SK-N-SH (cell line): Measurements from ENCODE around the gene HSPA1L. TPM values are rescaled to one million over a fixed set of nuclear protein-coding genes. Genes with fewer than 3 reads are reported as not detected.
A peak's percentile ranks its signal among the peaks of the same experiment; 100 is the strongest.

Experiments used
- CTCF ChIP-seq: fragments of 200-600 bp; sonication (generic); IDR thresholded peaks from 2 replicates; pipeline ENCODE4 v1.6.1; 2017; ENCODE audit warnings: antibody characterized with exemption, mild to moderate bottlenecking, moderate library complexity
- ELF1 ChIP-seq: IDR thresholded peaks from 2 replicates; pipeline ENCODE4 v1.4.0; 2012
- EP300 ChIP-seq, 2 experiments: IDR thresholded peaks; 2 replicates each; pipeline versions ENCODE4 v1.4.0 to v1.6.1; 2012; ENCODE audit warnings: borderline replicate concordance in 1 of 2, low read depth in 1 of 2, low read length in 1 of 2
- EZH2phosphoT487 ChIP-seq: fragments of 200-600 bp; sonication (generic); IDR thresholded peaks from 2 replicates; pipeline ENCODE4 v1.6.1; 2017; ENCODE audit warnings: low read depth, mixed run types, mild to moderate bottlenecking, antibody characterized with exemption, moderate library complexity, borderline replicate concordance
- FOSL2 ChIP-seq: IDR thresholded peaks from 2 replicates; pipeline ENCODE4 v1.4.0; 2012; ENCODE audit warnings: low read depth, mild to moderate bottlenecking, moderate library complexity, borderline replicate concordance
- JUND ChIP-seq: IDR thresholded peaks from 2 replicates; pipeline ENCODE4 v1.4.0; 2012
- MAX ChIP-seq: IDR thresholded peaks from 2 replicates; pipeline ENCODE4 v1.4.0; 2012; ENCODE audit warnings: low read depth
- MXI1 ChIP-seq: IDR thresholded peaks from 2 replicates; pipeline ENCODE4 v1.6.1; 2012; ENCODE audit warnings: mild to moderate bottlenecking, low read depth, low read length, improper control_type of control experiment
- NFIC ChIP-seq: IDR thresholded peaks from 2 replicates; pipeline ENCODE4 v1.4.0; 2012; ENCODE audit warnings: borderline replicate concordance
- RCOR1 ChIP-seq: fragments of 150-350 bp; IDR thresholded peaks from 2 replicates; pipeline ENCODE4 v1.6.1; 2017; ENCODE audit warnings: antibody characterized with exemption, low read length
- RFX5 ChIP-seq: IDR thresholded peaks from 2 replicates; pipeline ENCODE4 v1.6.1; 2012; ENCODE audit warnings: mild to moderate bottlenecking, improper control_type of control experiment, low read length
- RXRA ChIP-seq: IDR thresholded peaks from 2 replicates; pipeline ENCODE4 v1.4.0; 2012; ENCODE audit warnings: low read depth, mild to moderate bottlenecking, borderline replicate concordance
- USF1 ChIP-seq: IDR thresholded peaks from 2 replicates; pipeline ENCODE4 v1.4.0; 2012; ENCODE audit warnings: low read depth, borderline replicate concordance
- YY1 ChIP-seq: IDR thresholded peaks from 2 replicates; pipeline ENCODE4 v1.4.0; 2012; ENCODE audit warnings: low read depth, mild to moderate bottlenecking
- polyA plus RNA-seq, 3 experiments: library from polyadenylated mRNA; depleted of rRNA; stranded (reverse); fragments of >200 nt; gene quantifications; 2 replicates each; pipeline ENCODE4 v1.2.3, GENCODE V29; 2012
- TF ChIP-seq, protein P1 (sequence below): IDR thresholded peaks from 2 replicates; pipeline ENCODE4 v1.6.1; 2012; ENCODE audit warnings: mild to moderate bottlenecking, low read depth, low read length, moderate library complexity
- TF ChIP-seq, protein P2 (sequence below): IDR thresholded peaks from 2 replicates; pipeline ENCODE4; 2012

The HSPA1L gene
- polyA plus RNA-seq, 1 of the 3 experiments (the other 2 are of a cell fraction) = 0.69 TPM

- TF ChIP-seq, protein P1, sequence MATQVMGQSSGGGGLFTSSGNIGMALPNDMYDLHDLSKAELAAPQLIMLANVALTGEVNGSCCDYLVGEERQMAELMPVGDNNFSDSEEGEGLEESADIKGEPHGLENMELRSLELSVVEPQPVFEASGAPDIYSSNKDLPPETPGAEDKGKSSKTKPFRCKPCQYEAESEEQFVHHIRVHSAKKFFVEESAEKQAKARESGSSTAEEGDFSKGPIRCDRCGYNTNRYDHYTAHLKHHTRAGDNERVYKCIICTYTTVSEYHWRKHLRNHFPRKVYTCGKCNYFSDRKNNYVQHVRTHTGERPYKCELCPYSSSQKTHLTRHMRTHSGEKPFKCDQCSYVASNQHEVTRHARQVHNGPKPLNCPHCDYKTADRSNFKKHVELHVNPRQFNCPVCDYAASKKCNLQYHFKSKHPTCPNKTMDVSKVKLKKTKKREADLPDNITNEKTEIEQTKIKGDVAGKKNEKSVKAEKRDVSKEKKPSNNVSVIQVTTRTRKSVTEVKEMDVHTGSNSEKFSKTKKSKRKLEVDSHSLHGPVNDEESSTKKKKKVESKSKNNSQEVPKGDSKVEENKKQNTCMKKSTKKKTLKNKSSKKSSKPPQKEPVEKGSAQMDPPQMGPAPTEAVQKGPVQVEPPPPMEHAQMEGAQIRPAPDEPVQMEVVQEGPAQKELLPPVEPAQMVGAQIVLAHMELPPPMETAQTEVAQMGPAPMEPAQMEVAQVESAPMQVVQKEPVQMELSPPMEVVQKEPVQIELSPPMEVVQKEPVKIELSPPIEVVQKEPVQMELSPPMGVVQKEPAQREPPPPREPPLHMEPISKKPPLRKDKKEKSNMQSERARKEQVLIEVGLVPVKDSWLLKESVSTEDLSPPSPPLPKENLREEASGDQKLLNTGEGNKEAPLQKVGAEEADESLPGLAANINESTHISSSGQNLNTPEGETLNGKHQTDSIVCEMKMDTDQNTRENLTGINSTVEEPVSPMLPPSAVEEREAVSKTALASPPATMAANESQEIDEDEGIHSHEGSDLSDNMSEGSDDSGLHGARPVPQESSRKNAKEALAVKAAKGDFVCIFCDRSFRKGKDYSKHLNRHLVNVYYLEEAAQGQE = no peak
- no peak for TF ChIP-seq RCOR1
- TF ChIP-seq JUND = no peak
- peak; percentile 65; the same call in 1 of the 2 replicates for TF ChIP-seq USF1
- TF ChIP-seq FOSL2 = no peak
- no peak for TF ChIP-seq NFIC
- no peak for TF ChIP-seq EP300 (IDR thresholded peaks at IDR 0.05; ENCODE audit: borderline replicate concordance in 1 of 2, low read depth in 1 of 2, low read length in 1 of 2)
- peak; percentile 99 for TF ChIP-seq MAX
- TF ChIP-seq RFX5 = no peak
- no peak for TF ChIP-seq RXRA
- peak; percentile 48 for TF ChIP-seq ELF1
- TF ChIP-seq EZH2phosphoT487 = no peak
- peak; percentile 99 for TF ChIP-seq MXI1
- no peak for TF ChIP-seq YY1
- TF ChIP-seq CTCF = peak; percentile 66
- TF ChIP-seq, protein P2, sequence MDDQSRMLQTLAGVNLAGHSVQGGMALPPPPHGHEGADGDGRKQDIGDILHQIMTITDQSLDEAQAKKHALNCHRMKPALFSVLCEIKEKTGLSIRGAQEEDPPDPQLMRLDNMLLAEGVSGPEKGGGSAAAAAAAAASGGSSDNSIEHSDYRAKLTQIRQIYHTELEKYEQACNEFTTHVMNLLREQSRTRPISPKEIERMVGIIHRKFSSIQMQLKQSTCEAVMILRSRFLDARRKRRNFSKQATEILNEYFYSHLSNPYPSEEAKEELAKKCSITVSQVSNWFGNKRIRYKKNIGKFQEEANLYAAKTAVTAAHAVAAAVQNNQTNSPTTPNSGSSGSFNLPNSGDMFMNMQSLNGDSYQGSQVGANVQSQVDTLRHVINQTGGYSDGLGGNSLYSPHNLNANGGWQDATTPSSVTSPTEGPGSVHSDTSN = no peak
Observed at GRCh38 chr6:31795616-31796298, 19.3 kb downstream of the HSPA1L start, which contains the start of gene VARS1 (continued).
